HG02642 (cell line): ENCODE data around the gene PSAPL1.
"Not testable (repeated sequence)": the region's sequence is repeated elsewhere in the genome, so short reads cannot be mapped to it uniquely, and the experiment has no call there.

Source experiments
- ATAC-seq: cut with Tn5 transposase; IDR thresholded peaks from one replicate; pipeline ENCODE4 v1.9.1; 2021; ENCODE audit warnings: mild to moderate bottlenecking; ENCODE audit not compliant: unreplicated experiment, poor library complexity

The PSAPL1 gene

DNA sequence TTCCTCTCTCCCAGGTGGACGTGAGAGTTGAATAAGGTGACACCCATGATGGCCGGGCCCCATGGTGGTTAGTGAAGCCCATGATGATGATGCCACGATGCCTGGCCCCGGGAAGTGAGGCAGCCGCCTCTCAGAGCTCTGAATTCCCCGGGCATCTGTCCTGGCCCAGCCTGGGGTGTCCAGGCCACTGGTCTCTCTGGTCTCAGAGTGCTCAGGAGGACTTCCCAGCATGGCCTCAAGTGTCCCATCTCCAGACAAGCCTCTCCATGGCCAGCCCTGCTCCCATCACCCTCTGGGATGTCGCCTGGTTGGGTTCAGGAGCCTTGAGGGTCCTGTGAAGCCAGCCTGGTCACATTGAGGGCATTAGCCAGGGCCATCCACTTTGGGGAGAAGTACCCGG is 24.7 kb upstream of the PSAPL1 start:
- ATAC-seq, result no peak

DNA sequence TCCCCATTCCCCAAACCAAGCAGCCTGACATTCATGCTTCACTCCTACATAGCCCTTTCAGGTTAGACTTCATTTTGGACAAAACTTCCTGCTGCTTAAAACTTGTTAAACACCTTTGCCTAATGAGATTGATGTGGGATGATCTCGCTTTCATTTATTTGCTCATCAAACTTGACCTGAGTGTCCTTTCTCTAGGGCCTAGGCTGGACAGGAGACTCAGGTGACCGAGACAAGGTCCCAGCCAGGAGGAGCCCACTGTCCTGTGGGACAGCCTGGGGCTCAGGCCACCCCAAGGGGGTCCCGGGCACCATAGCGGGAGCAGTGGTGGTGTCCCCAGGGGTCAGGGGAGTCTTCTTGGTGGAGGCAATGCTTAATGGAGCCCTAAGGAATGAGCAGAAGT is 23.7 kb upstream of the PSAPL1 start:
- no peak for ATAC-seq

DNA sequence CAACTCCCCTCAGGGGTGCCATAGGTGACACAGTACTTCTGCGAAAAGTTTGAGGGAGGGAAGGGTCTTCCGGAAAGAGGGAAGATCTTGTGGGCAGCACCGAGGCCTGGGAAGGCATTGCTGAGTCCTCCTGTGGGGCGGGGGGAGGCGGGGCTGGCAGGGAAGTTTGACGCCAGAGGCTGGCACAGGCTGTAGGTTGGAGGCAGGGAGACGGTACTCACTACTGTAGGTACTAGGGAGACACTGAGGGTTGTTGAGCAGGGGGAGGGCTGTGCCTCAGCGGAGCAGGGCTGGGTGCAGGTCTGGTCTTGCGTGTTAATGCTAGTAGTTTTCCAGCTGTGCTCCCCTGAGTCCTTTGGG is 23.3 kb upstream of the PSAPL1 start:
- no peak for ATAC-seq

DNA sequence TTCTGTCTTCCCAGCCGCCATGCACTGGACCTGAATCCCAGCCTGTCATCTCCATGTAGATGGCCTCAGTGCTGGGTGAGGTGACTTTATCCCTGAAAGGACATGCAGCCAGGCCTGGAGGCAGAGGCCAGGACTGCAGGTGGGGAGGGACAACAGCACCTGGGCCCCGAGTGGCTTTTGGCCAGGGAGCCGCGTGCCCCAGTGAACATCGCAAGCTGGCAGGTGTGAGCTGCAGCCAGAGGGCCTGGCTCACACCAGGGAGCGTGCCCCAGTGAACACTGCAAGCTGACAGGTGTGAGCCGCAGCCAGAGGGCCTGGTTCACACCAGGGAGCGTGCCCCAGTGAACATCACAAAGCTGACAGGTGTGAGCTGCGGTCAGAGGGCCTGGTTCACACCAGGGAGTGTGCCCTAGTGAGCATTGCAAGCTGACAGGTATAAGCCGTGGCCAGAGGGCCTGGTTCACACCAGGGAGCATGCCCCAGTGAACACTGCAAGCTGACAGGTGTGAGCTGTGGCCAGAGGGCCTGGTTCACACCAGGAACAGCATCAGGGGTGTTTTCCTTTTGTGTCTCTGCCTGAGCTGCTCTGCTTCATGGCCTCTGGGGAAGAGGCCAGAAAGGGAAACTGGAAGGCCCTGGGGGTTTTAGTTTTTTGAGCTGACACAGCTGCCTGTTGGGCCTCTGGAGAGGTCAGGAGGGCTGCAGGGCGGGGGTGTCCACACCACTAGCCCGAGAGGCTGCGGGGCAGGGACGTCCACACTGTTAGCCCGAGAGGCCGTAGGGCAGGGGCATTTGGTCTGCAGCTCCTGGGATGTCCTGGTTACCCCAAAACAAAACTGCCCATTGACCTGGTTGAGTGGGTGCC is 22.7 kb upstream of the PSAPL1 start:
- no peak for ATAC-seq

DNA sequence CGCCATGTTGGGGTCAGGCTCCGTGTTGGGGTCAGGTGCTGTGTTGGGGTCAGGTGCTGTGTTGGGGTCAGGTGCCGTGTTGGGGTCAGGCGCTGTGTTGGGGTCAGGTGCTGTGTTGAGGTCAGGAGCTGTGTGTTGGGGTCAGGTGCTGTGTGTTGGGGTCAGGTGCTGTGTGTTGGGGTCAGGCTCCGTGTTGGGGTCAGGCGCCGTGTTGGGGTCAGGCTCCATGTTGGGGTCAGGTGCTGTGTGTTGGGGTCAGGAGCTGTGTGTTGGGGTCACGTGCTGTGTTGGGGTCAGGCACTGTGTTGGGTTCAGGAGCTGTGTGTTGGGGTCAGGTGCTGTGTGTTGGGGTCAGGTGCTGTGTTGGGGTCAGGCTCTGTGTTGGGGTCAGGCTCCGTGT is 18.1 kb upstream of the PSAPL1 start:
- not testable (repeated sequence) for ATAC-seq

DNA sequence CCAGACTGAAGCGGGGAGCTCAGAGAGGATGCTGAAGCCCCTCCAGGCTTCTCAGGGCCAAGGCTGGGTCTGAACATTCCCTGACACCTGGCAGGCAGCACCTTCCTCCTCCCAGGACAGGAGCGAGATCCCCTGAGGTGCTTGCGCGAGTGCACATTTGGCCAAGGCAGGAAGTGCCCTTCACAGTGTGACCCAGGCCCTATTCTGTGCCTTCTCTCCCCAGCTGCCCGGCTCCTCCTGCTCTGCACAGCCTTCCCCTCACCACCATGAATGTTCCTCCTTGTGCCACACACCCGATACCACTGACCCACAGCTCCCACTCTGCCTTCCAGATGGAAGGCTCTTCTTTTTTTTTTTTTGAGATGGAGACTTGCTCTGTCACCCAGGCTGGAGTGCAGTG is 17.1 kb upstream of the PSAPL1 start:
- ATAC-seq, result no peak

DNA sequence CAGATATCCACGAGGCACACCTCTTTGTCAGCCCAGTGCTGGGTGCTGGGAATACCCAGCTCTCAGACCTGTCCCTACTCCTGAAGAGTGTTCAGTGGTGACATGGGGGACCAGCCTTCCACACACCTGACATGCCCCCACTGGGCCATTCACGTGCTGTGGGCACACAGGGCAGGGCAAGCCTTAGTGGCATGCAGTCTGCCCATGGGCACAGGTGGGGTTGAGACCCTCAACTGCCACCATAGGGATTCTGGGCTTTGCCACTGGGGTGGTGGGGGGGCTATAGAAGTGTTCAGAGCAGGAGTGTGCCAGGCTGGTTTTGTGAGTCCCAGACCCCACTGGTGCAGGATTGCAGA is 16.7 kb upstream of the PSAPL1 start:
- no peak for ATAC-seq

DNA sequence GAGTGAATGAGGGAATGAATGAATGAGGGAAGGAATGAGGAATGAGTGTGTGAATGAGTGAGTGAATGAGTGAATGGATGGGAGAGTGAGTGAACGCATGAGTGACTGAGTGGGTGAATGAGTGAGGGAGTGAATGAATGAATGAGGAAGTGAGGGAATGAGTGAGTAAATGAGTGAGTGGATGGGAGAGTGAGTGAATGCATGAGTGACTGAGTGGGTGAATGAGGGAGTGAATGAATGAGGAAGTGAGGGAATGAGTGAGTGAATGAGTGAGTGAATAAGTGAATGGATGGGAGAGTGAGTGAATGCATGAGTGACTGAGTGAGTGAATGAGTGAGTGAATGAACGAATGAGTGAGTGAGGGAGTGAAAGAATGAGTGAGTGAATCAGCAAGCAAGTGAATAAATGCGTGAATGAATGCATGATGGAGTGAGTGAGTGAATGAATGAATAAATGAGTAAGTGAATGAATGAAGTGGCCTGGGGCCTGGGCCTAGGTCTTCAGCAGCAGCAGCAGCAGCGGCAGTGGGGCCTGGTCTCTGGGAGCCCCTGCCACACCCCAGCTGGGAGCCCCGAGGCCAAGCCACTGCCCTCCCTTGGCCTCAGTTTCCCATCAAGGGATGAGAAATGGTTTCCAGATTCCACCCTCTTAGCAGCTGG is 16.2 kb upstream of the PSAPL1 start:
- no peak for ATAC-seq

DNA sequence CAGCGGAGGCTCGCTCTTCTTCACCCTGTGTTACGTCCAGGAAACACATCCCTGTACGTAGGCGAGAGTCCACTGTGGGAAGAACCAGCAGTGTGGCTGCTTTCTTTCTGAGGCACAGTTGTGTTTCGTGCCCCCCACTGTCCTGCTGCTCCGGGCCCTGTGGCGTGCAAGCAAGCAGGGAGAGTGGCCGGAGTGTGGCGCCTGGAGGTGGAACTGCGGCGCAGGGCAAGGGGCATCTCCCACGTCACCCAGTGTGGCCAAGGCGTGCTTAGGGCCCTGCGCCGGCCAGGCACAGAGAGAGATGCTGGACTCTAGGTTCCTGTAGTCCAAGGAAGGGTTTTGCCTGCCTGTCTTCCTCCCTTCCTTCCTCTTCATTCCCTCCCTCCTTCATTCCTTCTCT is 13.3 kb upstream of the PSAPL1 start:
- no peak for ATAC-seq

DNA sequence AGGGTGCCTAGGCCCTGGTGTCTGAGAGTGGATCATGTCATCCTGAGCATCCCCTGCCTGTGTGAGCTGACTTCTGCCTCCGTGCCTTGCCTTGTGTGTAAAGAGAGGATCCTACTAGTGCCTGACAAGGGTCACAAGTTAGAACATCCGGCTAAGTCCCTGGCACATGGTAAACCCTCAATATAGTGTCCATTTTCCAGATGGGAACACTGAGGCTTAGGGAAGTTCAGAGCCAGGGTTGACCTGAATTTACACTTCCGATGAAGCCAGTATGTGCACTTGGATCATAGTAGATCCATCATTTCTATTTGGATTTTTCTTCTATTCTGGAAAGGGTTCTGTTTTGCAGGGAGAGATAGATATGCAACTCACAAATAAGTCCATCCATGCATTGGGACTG is 12.5 kb upstream of the PSAPL1 start:
- ATAC-seq, result no peak

DNA sequence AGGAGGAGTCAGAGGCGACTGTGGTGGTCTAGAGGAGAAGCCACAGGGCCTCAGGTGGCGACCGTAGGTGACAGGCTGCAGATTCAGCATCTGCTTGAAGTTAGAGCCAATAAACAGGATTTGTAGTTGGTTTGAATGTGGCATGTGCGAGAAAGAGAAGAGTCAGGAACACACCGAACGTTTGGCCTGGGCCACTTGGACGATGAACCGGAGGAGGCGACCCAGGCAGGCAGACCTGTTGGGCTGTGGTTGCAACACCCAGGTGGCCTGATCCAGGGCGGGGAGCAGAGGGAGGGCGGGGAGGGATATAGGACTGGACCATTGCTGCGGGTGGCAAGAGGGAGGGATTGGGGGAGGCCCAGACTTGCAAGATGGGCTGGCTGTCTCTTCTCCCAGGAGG is 10.0 kb upstream of the PSAPL1 start:
- ATAC-seq, result no peak

DNA sequence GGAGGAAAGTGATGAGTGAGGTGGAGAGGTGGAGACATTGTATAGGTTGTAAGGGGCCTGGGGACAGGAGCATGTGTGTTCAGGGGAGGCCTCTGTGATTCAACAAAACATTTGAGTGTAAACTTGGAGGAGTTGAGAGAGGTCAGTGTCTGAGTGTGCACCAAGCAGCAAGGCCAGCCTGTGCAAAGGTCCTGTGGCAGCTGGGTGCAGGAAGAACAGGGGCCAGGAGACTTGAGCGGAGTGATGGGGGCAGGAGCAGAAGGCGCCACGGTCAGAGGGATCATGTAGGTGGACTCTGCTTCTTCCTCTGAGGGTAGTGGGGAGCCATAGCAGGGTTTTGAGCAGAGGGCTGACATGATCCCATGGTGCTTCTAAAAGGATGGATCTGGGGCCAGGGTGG is 9.6 kb upstream of the PSAPL1 start:
- ATAC-seq, result no peak

DNA sequence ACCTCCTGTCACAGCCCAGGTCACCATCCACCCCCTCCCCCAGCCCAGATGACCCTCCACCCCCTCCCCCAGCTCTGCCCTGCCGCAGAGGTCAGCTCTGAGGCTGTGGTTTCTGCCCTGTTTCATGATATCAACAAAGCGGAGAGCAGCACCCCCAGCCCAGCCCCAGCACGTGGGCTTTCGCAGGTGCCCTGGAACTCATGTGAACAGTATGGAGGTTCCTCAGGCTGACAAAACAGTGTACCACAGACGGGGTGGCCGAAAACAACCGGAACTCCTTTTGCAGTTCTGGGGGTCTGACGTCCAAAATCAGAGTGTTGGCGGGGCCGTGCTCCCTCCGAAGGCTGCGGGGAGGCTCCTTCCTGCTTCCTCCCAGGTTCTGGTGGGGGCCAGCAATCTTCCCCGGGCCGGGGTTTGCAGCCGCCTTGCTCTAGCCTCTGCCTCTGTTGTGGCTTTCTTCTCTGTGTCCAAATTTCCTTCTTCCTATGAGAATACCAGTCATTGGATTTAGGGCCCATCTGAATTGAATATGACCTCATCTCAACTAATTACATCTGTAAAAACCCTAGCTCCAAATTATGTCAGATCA is 7.9 kb upstream of the PSAPL1 start:
- ATAC-seq, result no peak

DNA sequence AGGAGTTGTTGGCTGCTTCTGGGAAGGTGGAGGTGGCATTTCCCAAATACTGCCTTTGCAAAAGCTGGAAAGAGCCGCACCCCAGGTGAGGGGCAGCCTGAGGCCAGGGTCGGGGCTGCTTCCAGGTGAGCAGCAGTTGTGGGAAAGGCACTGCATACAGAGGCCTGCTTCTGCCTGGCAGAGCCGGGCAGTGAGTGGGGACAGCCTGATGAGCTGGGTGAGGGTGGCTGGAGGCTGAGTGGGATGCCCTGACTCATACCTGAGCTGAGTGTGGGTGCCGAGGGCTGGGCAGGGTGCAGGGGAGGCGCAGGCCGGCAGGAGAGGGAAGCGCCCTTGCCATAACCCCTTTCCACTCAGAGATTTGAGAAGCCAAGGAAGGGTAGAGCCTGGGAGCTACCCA is 6.5 kb upstream of the PSAPL1 start:
- ATAC-seq, result no peak

DNA sequence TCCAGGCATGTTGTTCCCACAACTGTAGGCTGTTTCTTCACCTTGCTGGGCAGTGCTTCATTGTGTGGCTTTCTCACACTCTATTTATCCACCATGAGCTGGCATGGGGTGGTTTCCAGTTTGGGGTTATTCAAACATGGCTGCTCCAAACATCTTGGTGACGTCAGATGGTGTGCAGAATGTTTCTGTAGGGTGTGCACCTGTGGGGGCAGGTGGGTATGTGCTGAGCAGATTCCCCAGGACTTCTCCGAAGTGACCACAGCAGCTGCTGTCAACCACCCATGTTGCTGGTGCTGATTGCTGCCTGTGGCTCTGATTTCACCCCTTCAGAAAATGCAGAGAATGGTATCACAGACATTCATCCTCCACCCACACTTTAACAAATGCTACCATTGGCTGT is 5.0 kb upstream of the PSAPL1 start:
- no peak for ATAC-seq

DNA sequence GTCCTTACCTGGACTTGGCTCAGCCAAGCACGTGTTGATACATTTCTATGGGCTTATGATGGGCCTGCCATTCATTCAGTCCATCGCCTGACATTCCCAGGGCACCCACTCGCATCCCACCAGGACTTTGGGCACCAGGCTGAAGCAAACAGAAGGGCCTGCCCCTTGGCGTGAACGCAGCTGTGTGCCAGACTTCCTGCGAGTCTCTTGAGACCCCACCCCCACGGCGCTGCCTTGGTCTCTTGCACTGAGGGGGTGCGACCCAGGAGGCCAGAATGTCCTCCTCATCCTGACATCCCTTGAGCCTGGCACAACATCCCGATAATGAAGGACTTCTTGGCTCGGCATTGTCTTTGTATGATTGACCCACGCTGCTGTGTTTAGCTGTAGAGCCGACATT is 1.5 kb upstream of the PSAPL1 start:
- no peak for ATAC-seq

DNA sequence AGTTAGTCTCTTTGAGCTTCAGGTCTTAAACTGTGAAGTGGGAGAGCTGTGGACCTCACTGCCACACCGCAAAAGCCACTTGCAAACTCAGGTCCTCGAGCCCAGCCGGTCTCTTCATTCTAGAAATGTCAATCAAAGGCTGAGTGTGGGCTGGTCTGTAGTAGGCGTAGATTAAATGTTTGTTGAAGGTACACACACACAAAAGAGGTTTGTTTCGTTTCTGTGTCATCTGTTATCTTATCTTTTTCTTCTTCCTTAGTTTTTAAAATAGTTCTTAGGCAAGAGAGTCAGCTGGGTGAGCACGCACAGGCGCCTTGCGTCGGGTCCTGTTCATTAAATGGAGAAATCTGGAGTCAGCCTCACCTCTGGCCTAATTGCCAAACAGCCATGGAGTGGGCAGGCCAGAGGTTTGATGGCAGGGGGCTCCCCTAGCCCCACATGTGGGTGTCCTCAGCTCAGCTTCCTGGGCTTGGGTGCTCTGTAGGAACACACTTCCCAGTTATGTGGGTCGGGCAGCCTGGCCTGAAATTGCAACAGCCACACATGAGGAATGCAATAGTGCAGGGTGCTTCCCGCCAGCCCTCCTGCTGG is 836 bp upstream of the PSAPL1 start:
- no peak for ATAC-seq

DNA sequence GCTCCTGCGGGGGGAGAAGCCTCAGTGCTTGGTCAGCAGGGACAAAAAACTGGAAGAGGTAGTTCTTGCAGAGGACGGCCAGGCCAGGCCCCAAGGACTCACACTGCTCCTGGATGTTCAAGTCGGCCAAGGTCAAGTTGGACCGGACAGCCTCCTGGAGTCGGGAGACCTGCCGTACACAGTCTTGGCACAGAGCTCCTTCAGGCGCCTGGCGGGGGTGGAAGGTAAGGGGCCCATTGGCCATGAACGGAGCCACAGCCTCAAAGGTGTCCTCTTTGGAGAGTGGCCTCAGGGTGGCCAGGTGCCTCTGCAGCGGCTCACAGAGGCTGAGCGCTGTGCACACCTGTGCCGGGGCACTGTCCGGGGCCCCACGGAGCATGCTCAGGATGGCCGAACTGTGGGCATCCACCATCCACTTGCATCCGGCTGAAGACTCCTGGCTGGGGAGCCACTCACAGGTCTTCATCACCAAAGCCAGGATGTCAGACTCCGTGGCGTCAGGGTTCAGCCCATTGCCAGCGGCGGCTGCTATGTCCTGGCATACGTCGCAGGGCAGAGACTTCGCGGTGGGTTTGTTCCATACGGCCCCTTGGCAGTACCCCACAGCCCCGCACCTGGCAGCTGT is 477 bp downstream of the PSAPL1 start:
- ATAC-seq, result no peak

DNA sequence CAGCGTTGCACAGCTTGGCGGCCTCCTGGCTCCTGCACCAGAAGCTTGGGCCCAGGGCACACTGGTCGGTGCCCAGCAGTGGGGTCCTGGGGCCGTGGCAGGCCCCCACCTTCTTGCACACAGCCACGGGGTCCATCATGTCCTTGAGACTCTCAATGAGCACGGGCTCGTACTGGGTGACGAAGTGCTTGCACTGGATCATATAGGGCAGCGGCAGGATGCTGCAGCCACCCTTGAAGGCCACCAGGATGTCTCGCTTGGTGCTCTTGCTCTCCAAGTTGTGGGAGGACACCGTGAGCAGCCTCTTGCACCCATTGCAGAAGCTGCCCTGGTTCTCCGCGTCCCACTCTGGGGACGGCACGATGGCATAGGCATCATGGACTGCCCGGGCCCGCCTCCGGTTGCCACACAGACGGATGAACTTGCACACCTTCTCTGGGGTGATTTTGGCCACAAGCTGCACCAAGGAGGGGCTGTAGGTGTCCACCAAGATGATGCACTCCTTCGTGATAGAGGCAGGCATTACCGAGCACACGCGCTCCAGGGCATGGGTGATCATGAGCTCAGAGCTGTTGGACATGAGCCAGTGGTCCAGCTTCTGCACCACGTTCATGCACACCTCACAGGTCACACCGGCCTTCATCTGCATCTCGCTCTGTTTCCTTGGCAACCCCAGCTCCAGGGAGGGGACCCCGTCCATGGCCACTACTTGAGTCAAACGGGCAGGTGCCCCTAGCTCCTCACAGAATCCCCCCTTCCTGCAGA is 1.2 kb downstream of the PSAPL1 start:
- ATAC-seq, result no peak
